Activated CD8-positive, alpha-beta memory T cell treated with anti-CD3 and anti-CD28 coated beads for 48 hours (primary cell): ENCODE data around the gene LMBR1L.
"Not testable (repeated sequence)": the region's sequence is repeated elsewhere in the genome, so short reads cannot be mapped to it uniquely, and the experiment has no call there.

Experiments used
- DNase-seq, 3 experiments: peaks; one replicate each; pipeline ENCODE4 v3.0.0-alpha.2; 2020; ENCODE audit warnings: low read depth in 2 of 3, low spot score in 2 of 3

LMBR1L gene

GRCh38 chr12:49110464-49111155 is at the start of gene LMBR1L:
TSS of gene LMBR1L (minus strand) at chr12:49110847. CDS start at chr12:49110555, 292 bp downstream.
- DNase-seq = peak; percentile 81 to 89 (median 88)

GRCh38 chr12:49160399-49160798 is 49.8 kb upstream of the LMBR1L start:
- no peak for DNase-seq

- no peak for DNase-seq
Measured at GRCh38 chr12:49154221-49154620, 43.6 kb upstream of the LMBR1L start.

- no peak for DNase-seq
Measured at GRCh38 chr12:49147384-49147783, 36.7 kb upstream of the LMBR1L start.

GRCh38 chr12:49146406-49146805 is 35.8 kb upstream of the LMBR1L start:
- DNase-seq = no peak

- DNase-seq = no peak
Measured at GRCh38 chr12:49144384-49144783, 33.7 kb upstream of the LMBR1L start.

GRCh38 chr12:49138999-49139398 is 28.4 kb upstream of the LMBR1L start:
- DNase-seq = no peak

- DNase-seq = no peak
Measured at GRCh38 chr12:49138587-49138986, 27.9 kb upstream of the LMBR1L start.

GRCh38 chr12:49137476-49137875 is 26.8 kb upstream of the LMBR1L start:
- DNase-seq = no peak

GRCh38 chr12:49136997-49137396 is 26.4 kb upstream of the LMBR1L start:
- not testable (repeated sequence) for DNase-seq

- no peak for DNase-seq
Measured at GRCh38 chr12:49133590-49133989, 22.9 kb upstream of the LMBR1L start.

GRCh38 chr12:49133014-49133413 is 22.4 kb upstream of the LMBR1L start:
- no peak for DNase-seq

- no peak for DNase-seq
Measured at GRCh38 chr12:49131894-49132461, 21.3 kb upstream of the LMBR1L start.

- DNase-seq = peak; percentile 87 to 94 (median 91)
Measured at GRCh38 chr12:49131051-49131893, 20.6 kb upstream of the LMBR1L start, which contains the start of gene TUBA1B. TSS of gene TUBA1B (minus strand) at chr12:49131395. CDS start at chr12:49131300, 95 bp downstream.

GRCh38 chr12:49130151-49131050 is 19.8 kb upstream of the LMBR1L start:
- peak; percentile 82 to 90 (median 86) for DNase-seq

GRCh38 chr12:49129332-49130150 is 18.9 kb upstream of the LMBR1L start:
- no peak for DNase-seq

- not testable (repeated sequence) for DNase-seq
Measured at GRCh38 chr12:49127971-49128370, 17.3 kb upstream of the LMBR1L start.

GRCh38 chr12:49126852-49127763 is 16.5 kb upstream of the LMBR1L start:
- DNase-seq = no peak
